ENCODE results near the gene EFNA4. TPM values are rescaled to one million over a fixed set of nuclear protein-coding genes. Genes with fewer than 3 reads are reported as not detected.
A peak's percentile ranks its signal among the peaks of the same experiment; 100 is the strongest.

Gene EFNA4
- total RNA-seq, 1 experiment from 2014 or later: 9.8 TPM

DNA sequence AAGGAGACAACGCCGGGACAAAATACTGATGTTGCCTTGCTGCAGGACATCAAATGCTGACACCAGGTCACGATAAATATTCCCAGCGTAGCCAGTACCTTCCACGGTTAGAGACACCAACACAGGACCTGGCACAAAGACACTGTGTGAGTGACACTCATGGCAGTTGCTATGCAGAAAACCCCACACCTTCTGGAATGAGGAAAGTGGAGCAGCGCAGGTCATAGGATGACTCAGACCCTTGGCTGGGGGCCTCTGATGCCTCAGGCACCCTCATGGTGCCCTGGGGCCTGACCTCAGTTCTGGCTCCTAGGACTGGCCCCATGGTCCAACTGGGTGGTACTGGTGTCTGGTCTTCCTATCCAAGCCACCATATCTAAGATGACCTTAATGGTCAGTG, 37.0 kb upstream of the EFNA4 start:
- TF ChIP-seq JUND (IDR thresholded peaks at IDR 0.05): peak; percentile 73
- no peak for TF ChIP-seq EZH2phosphoT487 (IDR thresholded peaks at IDR 0.05; ENCODE audit: borderline replicate concordance)
- TF ChIP-seq, protein P1, sequence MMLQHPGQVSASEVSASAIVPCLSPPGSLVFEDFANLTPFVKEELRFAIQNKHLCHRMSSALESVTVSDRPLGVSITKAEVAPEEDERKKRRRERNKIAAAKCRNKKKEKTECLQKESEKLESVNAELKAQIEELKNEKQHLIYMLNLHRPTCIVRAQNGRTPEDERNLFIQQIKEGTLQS (IDR thresholded peaks at IDR 0.05): no peak
- TF ChIP-seq SIN3A (IDR thresholded peaks at IDR 0.05; ENCODE audit: low read depth): no peak
- TF ChIP-seq ZNF274 (IDR thresholded peaks at IDR 0.05; ENCODE audit: low read depth, low read length): no peak
- peak; percentile 79 for TF ChIP-seq FOSL1 (IDR thresholded peaks at IDR 0.05; ENCODE audit: low read depth)
- no peak for TF ChIP-seq EZH2 (IDR thresholded peaks at IDR 0.05)
- peak; percentile 58 for TF ChIP-seq SP1 (IDR thresholded peaks at IDR 0.05; ENCODE audit: low read depth)
- no peak for TF ChIP-seq CBX3 (IDR thresholded peaks at IDR 0.05; ENCODE audit: low read depth)
- TF ChIP-seq SRF (IDR thresholded peaks at IDR 0.05; ENCODE audit: low read depth): no peak
- ChIA-PET RAD21 (ENCODE audit: low non-redundant PET in 1 of 2, low total read pairs in 2 of 2, uncharacterized antibody in 2 of 2, unreplicated experiment in 2 of 2) (interaction anchor here in 1 of 2 experiments (0.7 kb wide), 1 partner anchor 43 kb away, joined by 4 read pairs; no protein-coding TSS in a partner anchor), CTCF (interaction anchor here (0.7 to 1.7 kb wide), 3 partner anchors 9 to 267 kb away, joined by 3 to 8 read pairs (median 4); no protein-coding TSS in a partner anchor), POLR2A (interaction anchor here (1.0 kb wide), 1 partner anchor 53 kb away, joined by 3 read pairs; no protein-coding TSS in a partner anchor)
- no peak overlapping the region; the same call in 1 of the 2 replicates for H3K27ac ChIP-seq (ENCODE audit: low read depth, low read length)
- peak overlapping the region; percentile 38 for H3K9ac ChIP-seq (ENCODE audit: low read length)
- H3K9me3 ChIP-seq (ENCODE audit: control insufficient read depth in 1 of 2, insufficient read depth in 1 of 2, low read depth in 1 of 2, low read length in 2 of 2): no peaks in the 10 kb centered on the region
- no peaks in the 10 kb centered on the region for H3K9me2 ChIP-seq (ENCODE audit: insufficient read depth)
- BruUV-seq (replicated peaks): no TSS peak
- peak overlapping the region; percentile 74 for H3K4me2 ChIP-seq (ENCODE audit: low read length)
- no peak overlapping the region for H2AFZ ChIP-seq (ENCODE audit: low read depth, low read length, poor library complexity, severe bottlenecking)
- H3K36me3 ChIP-seq (ENCODE audit: control insufficient read depth in 1 of 2, insufficient read depth in 2 of 2, low read length in 2 of 2): no peaks in the 10 kb centered on the region
- H3K79me2 ChIP-seq (ENCODE audit: insufficient read depth, low read length): no peaks in the 10 kb centered on the region
- 0 out of 4 replicates have a peak overlapping the region, but pooled peaks of 1 of the 2 experiments have one; percentile 7 for H3K4me3 ChIP-seq (replicated peaks in 1 of 2; ENCODE audit: low read depth in 1 of 2, low read length in 2 of 2)
- no peaks in the 10 kb centered on the region for H4K20me1 ChIP-seq (ENCODE audit: insufficient read depth)
- peaks cover 20 to 38% of the 10 kb centered on the region in 2 experiments for H3K4me1 ChIP-seq (ENCODE audit: control insufficient read depth in 1 of 2, insufficient read depth in 2 of 2, low read length in 2 of 2)
- peak; percentile 84 for ATAC-seq
- no peak for DNase-seq (ENCODE audit: low read depth, low spot score)
- no peaks in the 10 kb centered on the region for H3K27me3 ChIP-seq (ENCODE audit: insufficient read depth, low read length)
- intact Hi-C loops (cut with micrococcal nuclease): no loop called here

DNA sequence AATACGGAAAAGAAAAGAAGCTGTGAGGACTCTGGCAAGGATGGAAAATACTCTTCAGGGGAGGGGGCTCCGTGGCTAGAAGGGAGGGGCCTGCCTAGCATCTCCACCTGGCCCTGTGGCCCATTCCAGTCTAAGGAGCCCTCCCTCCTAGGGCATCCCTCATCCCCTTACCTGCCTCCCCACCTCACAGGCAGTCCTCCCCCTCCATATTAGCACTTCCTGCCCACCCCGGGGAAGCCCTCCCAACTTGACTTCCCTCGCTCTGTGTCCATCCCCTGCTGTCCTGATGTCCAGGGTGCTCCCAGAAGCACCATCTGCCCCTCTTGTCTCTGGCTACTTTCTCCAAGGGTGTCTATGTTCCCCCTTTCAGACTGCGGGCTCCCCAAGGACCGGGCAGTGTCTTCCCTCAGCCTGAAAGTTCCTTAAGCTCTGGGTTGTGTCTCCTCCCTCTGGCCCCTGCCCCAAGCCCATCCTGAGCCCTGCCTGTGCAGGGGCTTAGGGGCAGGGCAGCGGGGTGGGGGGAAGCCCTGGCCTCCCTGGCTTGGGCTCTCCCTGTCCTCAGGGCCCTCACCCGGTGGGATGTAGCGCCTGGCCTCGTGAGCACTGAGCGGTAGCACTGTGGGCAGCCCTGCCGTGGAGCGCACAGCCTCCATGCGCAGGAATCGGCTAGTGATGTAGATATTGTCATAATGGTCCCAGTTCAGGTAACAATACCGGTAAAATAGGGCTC, 33.9 kb upstream of the EFNA4 start:
- CTCF ChIA-PET: no interaction called here

More for the DNA sequence above, 33.9 kb upstream of the EFNA4 start:
- H4K20me1 ChIP-seq (ENCODE audit: insufficient read depth): no peaks in the 10 kb centered on the region
- intact Hi-C loops (cut with micrococcal nuclease): no loop called here
- DNase-seq (ENCODE audit: low read depth, low spot score) (no peak), ATAC-seq (no peak)
- no peaks in the 10 kb centered on the region for H3K9me3 ChIP-seq (ENCODE audit: control insufficient read depth in 1 of 2, insufficient read depth in 1 of 2, low read depth in 1 of 2, low read length in 2 of 2)
- H3K36me3 ChIP-seq (ENCODE audit: control insufficient read depth in 1 of 2, insufficient read depth in 2 of 2, low read length in 2 of 2): no peaks in the 10 kb centered on the region
- ChIA-PET RAD21 (ENCODE audit: low non-redundant PET in 1 of 2, low total read pairs in 2 of 2, uncharacterized antibody in 2 of 2, unreplicated experiment in 2 of 2) (no interaction called here), POLR2A (no interaction called here)
- BruUV-seq (replicated peaks): no TSS peak
- H2AFZ ChIP-seq (ENCODE audit: low read depth, low read length, poor library complexity, severe bottlenecking): no peak overlapping the region
- H3K4me1 ChIP-seq (ENCODE audit: control insufficient read depth in 1 of 2, insufficient read depth in 2 of 2, low read length in 2 of 2): peaks cover 10 to 19% of the 10 kb centered on the region in 2 experiments
- no peak overlapping the region for H3K4me2 ChIP-seq (ENCODE audit: low read length)
- no peaks in the 10 kb centered on the region for H3K9me2 ChIP-seq (ENCODE audit: insufficient read depth)
- H3K79me2 ChIP-seq (ENCODE audit: insufficient read depth, low read length): no peaks in the 10 kb centered on the region
- no peak overlapping the region for H3K9ac ChIP-seq (ENCODE audit: low read length)
- TF ChIP-seq CEBPB (IDR thresholded peaks at IDR 0.05; ENCODE audit: low read depth): no peak
- TF ChIP-seq ZNF274 (IDR thresholded peaks at IDR 0.05; ENCODE audit: low read depth, low read length): no peak
- no peak for TF ChIP-seq REST (IDR thresholded peaks at IDR 0.05; ENCODE audit: low read depth)
- no peak overlapping the region for H3K4me3 ChIP-seq (replicated peaks in 1 of 2; ENCODE audit: low read depth in 1 of 2, low read length in 2 of 2)
- no peaks in the 10 kb centered on the region for H3K27me3 ChIP-seq (ENCODE audit: insufficient read depth, low read length)
- no peak overlapping the region for H3K27ac ChIP-seq (ENCODE audit: low read depth, low read length)
